H9 (cell line): ENCODE measurements around the gene CTNNBL1. TPM values are rescaled to one million over a fixed set of nuclear protein-coding genes. Genes with fewer than 3 reads are reported as not detected.

ENCODE experiments used
- DNase-seq: peaks from one replicate; pipeline ENCODE4 v3.0.0-alpha.2; 2017
- H2AFZ ChIP-seq: one replicate; pipeline ENCODE4 v1.6.1; 2013; ENCODE audit warnings: mild to moderate bottlenecking, low read length, control low read depth, moderate library complexity
- H2AK5ac ChIP-seq: 2 replicates; pipeline ENCODE4 v1.6.1; 2013; ENCODE audit warnings: low read length, control low read depth, mixed read lengths; ENCODE audit not compliant: insufficient read length
- H2BK120ac ChIP-seq: one replicate; pipeline ENCODE4 v1.6.1; 2013; ENCODE audit warnings: low read depth, mild to moderate bottlenecking, low read length, control low read depth, inconsistent platforms; ENCODE audit not compliant: poor library complexity, severe bottlenecking
- H2BK12ac ChIP-seq: 2 replicates; pipeline ENCODE4 v1.6.1; 2013; ENCODE audit warnings: low read length, control low read depth, mixed read lengths, low read depth; ENCODE audit not compliant: insufficient read length
- H2BK15ac ChIP-seq: 2 replicates; pipeline ENCODE4 v1.6.1; 2013; ENCODE audit warnings: low read depth, low read length, control low read depth
- H2BK20ac ChIP-seq: one replicate; pipeline ENCODE4 v1.6.1; 2013; ENCODE audit warnings: low read depth, mild to moderate bottlenecking, low read length, control low read depth, inconsistent platforms; ENCODE audit not compliant: poor library complexity, severe bottlenecking
- H2BK5ac ChIP-seq: 2 replicates; pipeline ENCODE4 v1.6.1; 2013; ENCODE audit warnings: low read length, control low read depth, mixed read lengths; ENCODE audit not compliant: insufficient read length
- H3K14ac ChIP-seq: 2 replicates; pipeline ENCODE4 v1.6.1; 2013; ENCODE audit warnings: low read length, control low read depth; ENCODE audit not compliant: insufficient read depth
- H3K18ac ChIP-seq: 2 replicates; pipeline ENCODE4 v1.6.1; 2013; ENCODE audit warnings: low read depth, mild to moderate bottlenecking, mixed read lengths, low read length, control low read depth; ENCODE audit not compliant: insufficient read length
- H3K23ac ChIP-seq: 2 replicates; pipeline ENCODE4 v1.6.1; 2013; ENCODE audit warnings: low read length, control low read depth, mixed read lengths, low read depth; ENCODE audit not compliant: insufficient read length
- H3K23me2 ChIP-seq: 2 replicates; pipeline ENCODE4 v1.6.1; 2013; ENCODE audit warnings: low read depth, mild to moderate bottlenecking, mixed read lengths, low read length, control low read depth; ENCODE audit not compliant: insufficient read length, poor library complexity, severe bottlenecking
- H3K27ac ChIP-seq: 2 replicates; pipeline ENCODE4 v1.5.1; 2013; ENCODE audit warnings: low read length, control low read depth, mixed read lengths, low read depth; ENCODE audit not compliant: insufficient read length
- H3K27me3 ChIP-seq: 2 replicates; pipeline ENCODE4 v1.6.1; 2013; ENCODE audit warnings: low read length, control low read depth, inconsistent platforms; ENCODE audit not compliant: insufficient read depth
- H3K4ac ChIP-seq: 2 replicates; pipeline ENCODE4 v1.6.1; 2013; ENCODE audit warnings: low read depth, mild to moderate bottlenecking, control low read depth, inconsistent platforms, low read length, moderate library complexity
- H3K4me1 ChIP-seq: 2 replicates; pipeline ENCODE4 v1.6.1; 2013; ENCODE audit warnings: low read length, control low read depth, inconsistent platforms; ENCODE audit not compliant: insufficient read depth
- H3K4me2 ChIP-seq: 2 replicates; pipeline ENCODE4 v1.6.1; 2013; ENCODE audit warnings: low read length, control low read depth, mixed read lengths; ENCODE audit not compliant: insufficient read length, insufficient read depth
- H3K56ac ChIP-seq: 2 replicates; pipeline ENCODE4 v1.6.1; 2013; ENCODE audit warnings: low read depth, mild to moderate bottlenecking, mixed read lengths, low read length, control low read depth; ENCODE audit not compliant: insufficient read length
- H3K79me1 ChIP-seq: 2 replicates; pipeline ENCODE4 v1.6.1; 2013; ENCODE audit warnings: low read depth, mild to moderate bottlenecking, moderate library complexity, low read length, control low read depth, inconsistent platforms; ENCODE audit not compliant: insufficient read depth, poor library complexity, severe bottlenecking
- H3K79me2 ChIP-seq: 2 replicates; pipeline ENCODE4 v1.6.1; 2013; ENCODE audit warnings: low read length, control low read depth, inconsistent platforms; ENCODE audit not compliant: insufficient read depth
- H3K9ac ChIP-seq: 2 replicates; pipeline ENCODE4 v1.6.1; 2013; ENCODE audit warnings: low read length, control low read depth, mixed read lengths; ENCODE audit not compliant: insufficient read length; ENCODE audit errors: extremely low read depth
- H3K9me3 ChIP-seq: one replicate; pipeline ENCODE4 v1.6.1; 2013; ENCODE audit warnings: low read depth, low read length, inconsistent platforms; ENCODE audit not compliant: control insufficient read depth
- H3T11ph ChIP-seq: one replicate; pipeline ENCODE4 v1.6.1; 2013; ENCODE audit warnings: mild to moderate bottlenecking, low read length, control low read depth, inconsistent platforms
- H4K20me1 ChIP-seq: one replicate; pipeline ENCODE4 v1.6.1; 2013; ENCODE audit not compliant: control insufficient read depth, insufficient read length, insufficient read depth
- H4K5ac ChIP-seq: 2 replicates; pipeline ENCODE4 v1.6.1; 2013; ENCODE audit warnings: low read depth, mild to moderate bottlenecking, mixed read lengths, low read length, control low read depth; ENCODE audit not compliant: insufficient read length
- H4K8ac ChIP-seq: replicated peaks from 2 replicates; pipeline ENCODE4 v1.6.1; 2013; ENCODE audit warnings: low read length, control low read depth, mixed read lengths, low read depth; ENCODE audit not compliant: insufficient read length
- H4K91ac ChIP-seq: 2 replicates; pipeline ENCODE4 v1.6.1; 2013; ENCODE audit warnings: low read depth, mild to moderate bottlenecking, moderate library complexity, mixed read lengths, low read length, control low read depth; ENCODE audit not compliant: insufficient read length
- H3K27ac Mint-ChIP-seq, 3 experiments: 2 replicates in 2 of 3; 3 replicates in 1 of 3; pipeline ENCODE4 v1.8.0; 2020 to 2021; ENCODE audit warnings: mixed read lengths in 3 of 3, mild to moderate bottlenecking in 1 of 3, moderate library complexity in 1 of 3
- H3K27me3 Mint-ChIP-seq: 2 replicates; pipeline ENCODE4 v1.8.0; 2021; ENCODE audit warnings: low read depth, mild to moderate bottlenecking, moderate library complexity, mixed read lengths
- H3K36me3 Mint-ChIP-seq, 3 experiments: 2 replicates in 2 of 3; 3 replicates in 1 of 3; pipeline ENCODE4 v1.8.0; 2020 to 2021; ENCODE audit warnings: low read depth in 3 of 3, mixed read lengths in 3 of 3; ENCODE audit not compliant: insufficient read depth in 1 of 3
- H3K4me1 Mint-ChIP-seq, 2 experiments: 2 replicates each; pipeline ENCODE4 v1.8.0; 2020; ENCODE audit warnings: mixed read lengths in 2 of 2
- H3K4me3 Mint-ChIP-seq, 2 experiments: 2 replicates in 1 of 2; 3 replicates in 1 of 2; pipeline ENCODE4 v1.8.0; 2020 to 2021; ENCODE audit warnings: mild to moderate bottlenecking in 2 of 2, mixed read lengths in 2 of 2, moderate library complexity in 1 of 2
- H3K9me3 Mint-ChIP-seq, 2 experiments: 2 replicates in 1 of 2; 3 replicates in 1 of 2; pipeline ENCODE4 v1.8.0; 2020; ENCODE audit warnings: mild to moderate bottlenecking in 2 of 2, mixed read lengths in 2 of 2, moderate library complexity in 1 of 2
- CTCF ChIP-seq: fragments of 200-600 bp; sonication (generic); conservative IDR thresholded peaks from 3 replicates; pipeline ENCODE4 v1.8.0; 2021; ENCODE audit warnings: antibody characterized with exemption, mild to moderate bottlenecking
- WGBS: extraction: QIAGEN DNeasy Blood & Tissue Kit; methylation state at CpG from one replicate; pipeline ENCODE4 v1.1.7; 2013; ENCODE audit warnings: missing lambda C conversion rate, low lambda C conversion rate, mixed read lengths; ENCODE audit not compliant: insufficient read length; ENCODE audit errors: extremely low coverage; 5-methylcytosine and 5-hydroxymethylcytosine counted together
- total RNA-seq: library from RNA; stranded (reverse); gene quantifications from 2 replicates; pipeline ENCODE4 v1.2.1, GENCODE V29; 2021

CTNNBL1 gene
- total RNA-seq, 1 experiment from 2014 or later = 67.2 TPM

- Histone ChIP-seq H2BK12ac (no peak overlapping the region), H4K91ac (no peak overlapping the region), H3K56ac (no peak overlapping the region), H3K18ac (no peak overlapping the region), H2AK5ac (no peak overlapping the region), H3K79me2 (no peaks in the 10 kb centered on the region), H4K20me1 (no peaks in the 10 kb centered on the region), H2BK15ac (no peak overlapping the region), H3K14ac (no peak overlapping the region), H3K4me2 (no peak overlapping the region), H3K4me1 (no peaks in the 10 kb centered on the region), H3K9ac (no peak overlapping the region), H4K8ac (no peak overlapping the region), H2AFZ (no peak overlapping the region), H3K23me2 (no peaks in the 10 kb centered on the region), H3K4ac (no peak overlapping the region), H3K23ac (no peak overlapping the region), H3K9me3 (no peaks in the 10 kb centered on the region), H3K27ac (no peak overlapping the region), H3K79me1 (no peaks in the 10 kb centered on the region), H2BK20ac (no peak overlapping the region), H4K5ac (no peak overlapping the region), H2BK120ac (no peak overlapping the region), H2BK5ac (no peak overlapping the region), H3K27me3 (no peaks in the 10 kb centered on the region), H3T11ph (no peak overlapping the region)
- H3K4me3 Mint-ChIP-seq = no peak overlapping the region
- DNase-seq = no peak
- TF ChIP-seq CTCF = no peak
- no peaks in the 10 kb centered on the region for H3K9me3 Mint-ChIP-seq
- H3K27ac Mint-ChIP-seq = no peak overlapping the region
- 0 out of 4 replicates have a peak, but pooled peaks cover 0 to 5% of the 10 kb centered on the region in 2 experiments for H3K4me1 Mint-ChIP-seq
- peaks cover 3 to 4% (median 4%) of the 10 kb centered on the region in 3 experiments; a peak in 3 of 7 replicates for H3K36me3 Mint-ChIP-seq
- WGBS = no CpG with 5 or more reads among the region's 2 CpGs
- no peaks in the 10 kb centered on the region for H3K27me3 Mint-ChIP-seq
Observed at GRCh38 chr20:37798312-37798711, 104.5 kb downstream of the CTNNBL1 start.
